B cell (primary cell): ENCODE results near the gene HABP4. TPM values are rescaled to one million over a fixed set of nuclear protein-coding genes. Genes with fewer than 3 reads are reported as not detected.

ENCODE experiments used
- ATAC-seq: fragments of 200-7000 bp; cut with Tn5 transposase; one replicate; pipeline ENCODE4 v1.10.0; 2021; ENCODE audit warnings: low read depth, mild to moderate bottlenecking, moderate number of reproducible peaks, moderate library complexity
- CTCF ChIA-PET: fragments of 350-600 bp; sonication (Branson Sonifier 250); formaldehyde crosslinking; loops from one replicate; lab custom pipeline; 2021; ENCODE audit warnings: antibody characterized with exemption, inconsistent platforms; lab: Charles Lee
- POLR2A ChIA-PET: fragments of 350-600 bp; sonication (Branson Sonifier 250); formaldehyde crosslinking; loops from one replicate; lab custom pipeline; 2021; ENCODE audit warnings: antibody characterized with exemption; lab: Charles Lee
- DNase-seq: peaks from one replicate; pipeline ENCODE4 v3.0.0; 2013
- H2AFZ ChIP-seq: 2 replicates; pipeline ENCODE4 v1.6.1; 2012; ENCODE audit warnings: mild to moderate bottlenecking, low read depth, low read length; ENCODE audit not compliant: insufficient read depth, poor library complexity, severe bottlenecking
- H3K27ac ChIP-seq, 2 donors: 1 replicate in 1 of 2; 2 replicates in 1 of 2; pipeline ENCODE4 v1.5.1; 2012 to 2013; ENCODE audit warnings: low read length in 2 of 2, mild to moderate bottlenecking in 2 of 2, moderate library complexity in 1 of 2
- H3K27me3 ChIP-seq, 4 experiments: fragments of 200-600 bp in 1 of 4; sonication (generic) in 1 of 4; replicated peaks in 1 of 4; 1 replicate in 2 of 4; 2 replicates in 2 of 4; pipeline versions ENCODE4 v1.6.1 to v1.7.0; 2013 to 2016; ENCODE audit warnings: low read length in 3 of 4, mild to moderate bottlenecking in 2 of 4, mixed read lengths in 1 of 4, moderate library complexity in 1 of 4; ENCODE audit not compliant: insufficient read depth in 4 of 4, control insufficient read depth in 3 of 4; ENCODE audit errors: control extremely low read depth in 1 of 4
- H3K36me3 ChIP-seq, 2 experiments: replicated peaks in 1 of 2; 1 replicate in 1 of 2; 2 replicates in 1 of 2; pipeline versions ENCODE4 v1.6.1 to v1.7.1; 2013; ENCODE audit warnings: low read length in 1 of 2; ENCODE audit not compliant: insufficient read depth in 2 of 2, control insufficient read depth in 1 of 2; ENCODE audit errors: control extremely low read depth in 1 of 2, extremely low read depth in 1 of 2
- H3K4me1 ChIP-seq, 2 donors: fragments of 200-600 bp in 1 of 2; sonication (generic) in 1 of 2; 1 replicate in 1 of 2; 2 replicates in 1 of 2; pipeline versions ENCODE4 v1.5.1 to v1.6.1; 2013 to 2017; ENCODE audit warnings: low read length in 2 of 2; ENCODE audit not compliant: control insufficient read depth in 2 of 2, insufficient read depth in 2 of 2
- H3K4me2 ChIP-seq: replicated peaks from 2 replicates; pipeline ENCODE3; 2012; ENCODE audit warnings: mild to moderate bottlenecking, low read depth, low read length; ENCODE audit not compliant: poor library complexity, severe bottlenecking
- H3K4me3 ChIP-seq, 5 experiments: fragments of 200-600 bp in 1 of 5; sonication (generic) in 1 of 5; 1 replicate in 3 of 5; 2 replicates in 2 of 5; pipeline versions ENCODE4 v1.5.1 to v1.7.0; 2011 to 2016; ENCODE audit warnings: low read length in 4 of 5, mild to moderate bottlenecking in 4 of 5, low read depth in 2 of 5, control low read depth in 1 of 5, moderate library complexity in 1 of 5; ENCODE audit not compliant: insufficient read depth in 1 of 5; ENCODE audit errors: control extremely low read depth in 1 of 5, extremely low read depth in 1 of 5
- H3K79me2 ChIP-seq: fragments of 200-600 bp; sonication (generic); one replicate; pipeline ENCODE4 v1.6.0; 2016; ENCODE audit warnings: low read length; ENCODE audit not compliant: control insufficient read depth, insufficient read depth
- H3K9ac ChIP-seq: fragments of 200-600 bp; sonication (generic); 2 replicates; pipeline ENCODE4 v1.6.1; 2017; ENCODE audit warnings: mild to moderate bottlenecking, low read length, moderate library complexity
- H3K9me3 ChIP-seq, 3 donors: one replicate each; pipeline versions ENCODE4 v1.6.1 to v1.7.1; 2013; ENCODE audit warnings: low read length in 2 of 3; ENCODE audit not compliant: control insufficient read depth in 2 of 3, insufficient read depth in 1 of 3; ENCODE audit errors: control extremely low read depth in 1 of 3
- H4K20me1 ChIP-seq: 2 replicates; pipeline ENCODE4 v1.6.0; 2012; ENCODE audit warnings: mild to moderate bottlenecking, low read length; ENCODE audit not compliant: insufficient read depth, control insufficient read depth, poor library complexity, severe bottlenecking
- H3K27ac Mint-ChIP-seq: one replicate; pipeline ENCODE4 v1.8.0; 2021; ENCODE audit warnings: mixed read lengths
- H3K27me3 Mint-ChIP-seq: one replicate; pipeline ENCODE4 v1.8.0; 2021; ENCODE audit warnings: mixed read lengths
- H3K4me1 Mint-ChIP-seq: one replicate; pipeline ENCODE4 v1.8.0; 2021; ENCODE audit warnings: mixed read lengths
- H3K4me3 Mint-ChIP-seq: one replicate; pipeline ENCODE4 v1.8.0; 2021; ENCODE audit warnings: mixed read lengths
- H3K9me3 Mint-ChIP-seq: one replicate; pipeline ENCODE4 v1.8.0; 2022; ENCODE audit warnings: mixed read lengths; ENCODE audit not compliant: insufficient read depth
- CTCF ChIP-seq: fragments of 200-600 bp; IDR thresholded peaks from one replicate; pipeline ENCODE4 v1.8.0; 2022; ENCODE audit warnings: antibody characterized with exemption, mild to moderate bottlenecking
- EZH2 ChIP-seq: IDR thresholded peaks from 2 replicates; pipeline ENCODE4 v1.6.1; 2012; ENCODE audit warnings: borderline replicate concordance, low read depth, mild to moderate bottlenecking, moderate library complexity, low read length; ENCODE audit not compliant: insufficient read depth, poor library complexity, severe bottlenecking
- WGBS: methylation state at CpG from one replicate; pipeline ENCODE4 v1.1.5; 2013; ENCODE audit warnings: missing lambda C conversion rate; ENCODE audit not compliant: insufficient coverage; 5-methylcytosine and 5-hydroxymethylcytosine counted together
- intact Hi-C: fragments of 100-400 bp; cut with micrococcal nuclease; formaldehyde crosslinking; loops from one replicate; pipeline ENCODE4 v1.10.0; 2022
- polyA plus RNA-seq: library from polyadenylated mRNA; depleted of rRNA; stranded (reverse); fragments of >200 nt; gene quantifications from 2 replicates; pipeline ENCODE4 v1.2.3, GENCODE V29; 2012
- total RNA-seq, 2 donors: library from RNA; stranded (reverse); fragments of 120-200 nt in 1 of 2; gene quantifications; 1 replicate in 1 of 2; 2 replicates in 1 of 2; pipeline versions ENCODE4 v1.2.3 to v1.2.4, GENCODE V29; 2013 to 2022

HABP4 gene
- total and polyA plus RNA-seq, 2 donors (not counting 1 experiment from before 2014, with no cell fraction given): 3.3 to 15.0 TPM

GRCh38 chr9:96418083-96418919 is 31.7 kb upstream of the HABP4 start, which contains the start of gene ZNF367:
ZNF367 (minus strand) TSS chr9:96418370; CDS start chr9:96418032, 338 bp downstream.
- no peak for TF ChIP-seq CTCF
- TF ChIP-seq EZH2: no peak
- ChIA-PET POLR2A (interaction anchor here (0.9 kb wide), 2 partner anchors 31 to 90 kb away, joined by 3 read pairs; no protein-coding TSS in a partner anchor), CTCF (no interaction called here)
- Mint-ChIP-seq H3K27ac (peak within 1 kb of the TSS; percentile 97), H3K4me3 (peak within 1 kb of the TSS; percentile 97), H3K4me1 (peaks cover 38% of the 10 kb centered on the region), H3K27me3 (no peaks in the 10 kb centered on the region), H3K9me3 (no peaks in the 10 kb centered on the region)
- H2AFZ ChIP-seq: peak within 1 kb of the TSS; percentile 97
- under 1% methylated on average over 94 of the region's 100 CpGs for WGBS
- H3K27me3 ChIP-seq: no peaks in the 10 kb centered on the region
- peaks cover 35 to 46% of the 10 kb centered on the region in 2 donors for H3K4me1 ChIP-seq
- no peaks in the 10 kb centered on the region for H4K20me1 ChIP-seq
- H3K4me3 ChIP-seq: peak within 1 kb of the TSS; percentile 53 to 100 (median 92)
- no peaks in the 10 kb centered on the region for H3K9me3 ChIP-seq
- peak within 1 kb of the TSS; percentile 91 for H3K9ac ChIP-seq
- peak within 1 kb of the TSS; percentile 91 to 95 for H3K27ac ChIP-seq
- DNase-seq: peak; percentile 95
- intact Hi-C loops: loop anchor here (1.0 to 10.0 kb wide), 11 partner anchors 32 to 1686 kb away; partner anchors contain the start of genes ANP32B, ERCC6L2, FANCC and HABP4
- peaks cover 13% of the 10 kb centered on the region for H3K79me2 ChIP-seq
- peak; percentile 73 for ATAC-seq
- peak within 1 kb of the TSS; percentile 100 for H3K4me2 ChIP-seq
- no peaks in the 10 kb centered on the region for H3K36me3 ChIP-seq
